ENCODE results near the gene HDAC7.

GRCh38 chr12:47860279-47860841 lies 40.7 kb upstream of the HDAC7 start:
- TF ChIP-seq GATA2 (IDR thresholded peaks at IDR 0.05; ENCODE audit: low read depth, low read length) (no peak), GATA3 (IDR thresholded peaks at IDR 0.05; ENCODE audit: low read depth, low read length) (no peak)
